ENCODE data around the gene PCDHGB1.
"Not testable (repeated sequence)": the region's sequence is repeated elsewhere in the genome, so short reads cannot be mapped to it uniquely, and the experiment has no call there.

PCDHGB1 gene

GRCh38 chr5:141346017-141346416 is 3.9 kb upstream of the PCDHGB1 start:
- DNase-seq (ENCODE audit: low spot score), result not testable (repeated sequence)

- DNase-seq (ENCODE audit: low spot score), result no peak
These were observed 1.7 kb downstream of the PCDHGB1 start for GRCh38 chr5:141351591-141351990.

DNA sequence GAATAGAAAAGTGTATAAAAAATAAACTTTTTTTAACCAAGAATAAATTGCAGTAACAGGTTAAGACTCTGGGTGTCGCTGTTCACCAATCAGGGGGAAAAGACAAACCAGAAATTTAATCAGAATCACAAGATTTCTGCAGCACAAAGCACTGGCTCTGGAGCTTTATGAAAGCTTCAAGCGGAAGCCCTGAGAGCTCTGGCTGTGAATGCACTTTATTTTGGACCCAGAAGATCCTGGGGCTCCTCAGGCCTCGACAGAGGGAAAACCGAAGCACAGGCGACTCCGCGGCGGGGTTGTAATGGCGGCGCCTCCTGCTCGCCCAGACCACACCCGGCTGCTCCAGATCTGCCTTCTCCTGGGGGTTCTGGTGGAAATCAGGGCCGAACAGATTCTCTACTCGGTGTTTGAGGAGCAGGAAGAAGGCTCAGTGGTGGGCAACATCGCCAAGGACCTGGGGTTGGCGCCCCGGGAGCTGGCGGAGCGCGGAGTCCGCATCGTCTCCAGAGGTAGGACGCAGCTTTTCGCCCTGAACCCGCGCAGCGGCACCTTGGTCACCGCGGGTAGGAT is 5.1 kb downstream of the PCDHGB1 start, which contains the start of gene PCDHGA4:
Gene PCDHGA4, plus strand, starts transcription at position 122 of the 570 bp plus-strand sequence. Its CDS starts 87 bp downstream, at position 209.
- DNase-seq (ENCODE audit: low spot score), result no peak

GRCh38 chr5:141355641-141356040 is 5.7 kb downstream of the PCDHGB1 start:
- no peak for DNase-seq (ENCODE audit: low spot score)

DNA sequence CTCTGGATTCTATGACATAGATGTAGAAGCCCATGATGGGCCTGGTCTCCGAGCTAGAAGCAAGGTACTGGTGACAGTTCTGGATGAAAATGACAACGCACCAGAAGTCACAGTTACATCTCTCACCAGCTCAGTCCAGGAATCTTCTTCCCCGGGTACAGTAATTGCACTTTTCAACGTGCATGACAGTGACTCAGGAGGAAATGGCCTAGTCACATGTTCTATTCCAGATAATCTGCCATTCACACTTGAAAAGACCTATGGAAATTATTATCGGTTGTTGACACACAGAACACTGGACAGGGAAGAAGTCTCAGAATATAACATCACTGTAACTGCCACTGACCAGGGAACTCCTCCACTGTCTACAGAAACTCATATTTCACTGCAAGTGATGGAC is 6.2 kb downstream of the PCDHGB1 start:
- DNase-seq (ENCODE audit: low spot score), result no peak

DNA sequence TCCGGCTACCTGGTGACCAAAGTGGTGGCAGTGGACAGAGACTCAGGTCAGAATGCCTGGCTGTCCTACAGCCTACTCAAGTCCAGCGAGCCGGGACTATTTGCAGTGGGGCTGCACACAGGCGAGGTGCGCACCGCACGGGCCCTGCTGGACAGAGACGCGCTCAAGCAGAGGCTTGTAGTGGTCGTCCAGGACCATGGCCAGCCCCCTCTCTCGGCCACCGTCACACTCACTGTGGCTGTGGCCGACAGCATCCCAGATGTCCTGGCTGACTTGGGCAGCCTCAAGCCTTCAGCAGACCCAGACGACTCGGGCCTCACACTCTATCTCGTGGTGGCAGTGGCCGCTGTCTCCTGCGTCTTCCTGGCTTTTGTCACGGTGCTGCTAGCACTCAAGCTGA is 7.1 kb downstream of the PCDHGB1 start:
- no peak for DNase-seq (ENCODE audit: low spot score)

- DNase-seq (ENCODE audit: low spot score), result peak; percentile 54
These were observed 10.0 kb downstream of the PCDHGB1 start, which contains the start of gene PCDHGB2 for GRCh38 chr5:141359790-141360426. Gene PCDHGB2 (plus strand): TSS chr5:141359994. CDS start chr5:141360136, 142 bp downstream.

GRCh38 chr5:141360685-141361084 is 10.8 kb downstream of the PCDHGB1 start:
- no peak for DNase-seq (ENCODE audit: low spot score)

DNA sequence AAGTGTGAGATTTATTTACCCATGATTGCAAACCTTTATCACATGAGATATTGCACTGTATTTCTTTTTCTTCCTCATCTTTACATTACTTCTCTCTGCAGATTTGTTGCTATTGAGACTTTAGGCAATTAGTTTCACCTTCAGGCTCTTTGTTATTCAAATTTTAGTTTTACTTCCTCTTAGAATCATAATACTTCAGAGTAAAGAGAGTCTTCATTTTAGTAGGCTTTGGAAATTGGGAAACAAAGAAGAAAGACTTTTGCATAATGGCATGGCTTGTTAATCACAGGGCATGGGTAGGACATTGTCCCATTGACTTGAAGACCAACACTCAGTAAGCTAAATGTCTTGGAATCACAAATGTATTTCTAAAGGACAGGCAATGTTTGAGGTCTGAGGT is 12.8 kb downstream of the PCDHGB1 start:
- DNase-seq (ENCODE audit: low spot score), result no peak

- DNase-seq (ENCODE audit: low spot score), result peak; percentile 17
These were observed 14.2 kb downstream of the PCDHGB1 start, which contains the start of gene PCDHGA5 for GRCh38 chr5:141363952-141364660. Gene PCDHGA5 (plus strand): TSS chr5:141364162. CDS start chr5:141364331, 169 bp downstream.

GRCh38 chr5:141366016-141366896 is 16.4 kb downstream of the PCDHGB1 start:
- no peak for DNase-seq (ENCODE audit: low spot score)

GRCh38 chr5:141369994-141370848 is 20.3 kb downstream of the PCDHGB1 start, which contains the start of gene PCDHGB3:
Gene PCDHGB3 (plus strand): TSS chr5:141370242. CDS start chr5:141370395, 153 bp downstream.
- DNase-seq (ENCODE audit: low spot score), result peak; percentile 66

- DNase-seq (ENCODE audit: low spot score), result no peak
These were observed 21.9 kb downstream of the PCDHGB1 start for GRCh38 chr5:141371572-141372475.

GRCh38 chr5:141373673-141374317 is 23.9 kb downstream of the PCDHGB1 start, which contains the start of gene PCDHGA6:
Gene PCDHGA6 (plus strand): TSS chr5:141373891. CDS start chr5:141374084, 193 bp downstream.
- peak; percentile 39 for DNase-seq (ENCODE audit: low spot score)

DNA sequence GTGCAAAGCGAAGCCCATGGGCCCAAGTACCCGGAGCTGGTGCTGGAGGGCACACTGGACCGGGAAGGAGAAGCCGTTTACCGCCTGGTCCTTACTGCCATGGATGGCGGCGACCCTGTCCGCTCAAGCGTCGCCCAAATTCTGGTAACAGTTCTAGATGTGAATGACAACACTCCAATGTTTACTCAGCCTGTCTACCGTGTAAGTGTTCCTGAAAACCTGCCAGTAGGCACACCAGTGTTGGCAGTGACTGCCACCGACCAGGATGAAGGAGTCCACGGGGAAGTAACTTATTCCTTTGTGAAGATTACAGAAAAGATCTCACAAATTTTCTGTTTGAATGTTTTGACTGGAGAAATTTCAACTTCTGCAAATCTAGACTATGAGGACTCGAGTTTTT is 24.7 kb downstream of the PCDHGB1 start:
- no peak for DNase-seq (ENCODE audit: low spot score)

GRCh38 chr5:141375444-141376155 is 25.7 kb downstream of the PCDHGB1 start:
- DNase-seq (ENCODE audit: low spot score), result not testable (repeated sequence)

- DNase-seq (ENCODE audit: low spot score), result peak; percentile 33
These were observed 32.8 kb downstream of the PCDHGB1 start, which contains the start of gene PCDHGA7 for GRCh38 chr5:141382469-141383294. Gene PCDHGA7 (plus strand): TSS chr5:141382742. CDS start chr5:141382900, 158 bp downstream.

Data from kidney tubule cell (primary cell).